Peyer's patch (tissue), 4 donors: Measurements from ENCODE around the gene TMEM169.
A peak's percentile ranks its signal among the peaks of the same experiment; 100 is the strongest.

Experiments used
- POLR2A ChIP-seq, 2 donors: fragments of 450-650 bp; IDR thresholded peaks; one replicate each; pipeline ENCODE4 v1.5.1; 2017; ENCODE audit warnings: antibody characterized with exemption in 2 of 2, mild to moderate bottlenecking in 2 of 2, moderate library complexity in 2 of 2
- TF ChIP-seq, protein P1 (sequence below), 6 experiments: fragments of 450-650 bp in 4 of 6; fragments of 200-600 bp in 2 of 6; sonication (generic) in 1 of 6; IDR thresholded peaks; one replicate each; pipeline ENCODE4 v1.5.1; 2017 to 2019; ENCODE audit warnings: antibody characterized with exemption in 6 of 6, mild to moderate bottlenecking in 3 of 6, moderate library complexity in 1 of 6

DNA sequence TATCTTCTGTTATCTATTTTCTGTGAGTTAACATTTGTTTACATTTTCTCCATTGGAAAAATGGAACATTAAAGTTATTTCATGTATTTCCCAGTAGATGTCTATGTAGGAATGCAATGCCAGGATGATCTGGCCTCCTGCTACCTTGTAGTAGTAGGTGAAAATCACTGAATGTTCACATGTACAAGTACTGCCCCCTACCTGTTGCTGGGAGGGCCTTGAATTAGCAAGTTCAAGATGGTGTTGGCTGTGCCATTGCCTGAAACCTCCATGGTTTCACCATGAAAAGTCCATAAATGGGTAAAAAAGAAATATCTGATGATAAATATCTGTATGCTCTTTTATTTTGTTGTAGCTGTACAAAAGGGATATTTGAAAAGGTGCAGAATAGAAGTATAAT, 58.2 kb downstream of the TMEM169 start:
- no peak for TF ChIP-seq POLR2A (IDR thresholded peaks at IDR 0.05)
- TF ChIP-seq, protein P1, sequence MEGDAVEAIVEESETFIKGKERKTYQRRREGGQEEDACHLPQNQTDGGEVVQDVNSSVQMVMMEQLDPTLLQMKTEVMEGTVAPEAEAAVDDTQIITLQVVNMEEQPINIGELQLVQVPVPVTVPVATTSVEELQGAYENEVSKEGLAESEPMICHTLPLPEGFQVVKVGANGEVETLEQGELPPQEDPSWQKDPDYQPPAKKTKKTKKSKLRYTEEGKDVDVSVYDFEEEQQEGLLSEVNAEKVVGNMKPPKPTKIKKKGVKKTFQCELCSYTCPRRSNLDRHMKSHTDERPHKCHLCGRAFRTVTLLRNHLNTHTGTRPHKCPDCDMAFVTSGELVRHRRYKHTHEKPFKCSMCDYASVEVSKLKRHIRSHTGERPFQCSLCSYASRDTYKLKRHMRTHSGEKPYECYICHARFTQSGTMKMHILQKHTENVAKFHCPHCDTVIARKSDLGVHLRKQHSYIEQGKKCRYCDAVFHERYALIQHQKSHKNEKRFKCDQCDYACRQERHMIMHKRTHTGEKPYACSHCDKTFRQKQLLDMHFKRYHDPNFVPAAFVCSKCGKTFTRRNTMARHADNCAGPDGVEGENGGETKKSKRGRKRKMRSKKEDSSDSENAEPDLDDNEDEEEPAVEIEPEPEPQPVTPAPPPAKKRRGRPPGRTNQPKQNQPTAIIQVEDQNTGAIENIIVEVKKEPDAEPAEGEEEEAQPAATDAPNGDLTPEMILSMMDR (IDR thresholded peaks at IDR 0.05): peak in 4 of 6 experiments; percentile 8 to 49 (median 44)
